ENCODE data around the gene SLC22A23. TPM values are rescaled to one million over a fixed set of nuclear protein-coding genes. Genes with fewer than 3 reads are reported as not detected.
A peak's percentile ranks its signal among the peaks of the same experiment; 100 is the strongest.

The SLC22A23 gene
- polyA plus RNA-seq, 10 donors, result 2.8 to 7.8 (median 3.7) TPM

- DNase-seq, result no peak
Observed at GRCh38 chr6:3288711-3289663, 167.9 kb downstream of the SLC22A23 start.

- no peak for DNase-seq
Observed at GRCh38 chr6:3287976-3288707, 168.7 kb downstream of the SLC22A23 start.

GRCh38 chr6:3287308-3287707 is 169.5 kb downstream of the SLC22A23 start:
- DNase-seq, result no peak

GRCh38 chr6:3286641-3287171 is 170.1 kb downstream of the SLC22A23 start:
- no peak for DNase-seq

GRCh38 chr6:3285732-3286131 is 171.1 kb downstream of the SLC22A23 start:
- no peak for DNase-seq

GRCh38 chr6:3285049-3285639 is 171.7 kb downstream of the SLC22A23 start:
- no peak for DNase-seq

GRCh38 chr6:3284436-3284876 is 172.4 kb downstream of the SLC22A23 start:
- DNase-seq, result peak in 2 of 3 donors; percentile 20 to 50

- no peak for DNase-seq
Observed at GRCh38 chr6:3283641-3284435, 173.0 kb downstream of the SLC22A23 start.

GRCh38 chr6:3283241-3283640 is 173.6 kb downstream of the SLC22A23 start:
- DNase-seq, result no peak

- DNase-seq, result peak in 1 of 3 donors; percentile 63
Observed at GRCh38 chr6:3282476-3283236, 174.2 kb downstream of the SLC22A23 start.

- DNase-seq, result peak; percentile 58 to 80 (median 74)
Observed at GRCh38 chr6:3281631-3282475, 175.0 kb downstream of the SLC22A23 start.

- no peak for DNase-seq
Observed at GRCh38 chr6:3280866-3281465, 175.9 kb downstream of the SLC22A23 start.

GRCh38 chr6:3280091-3280490 is 176.8 kb downstream of the SLC22A23 start:
- DNase-seq, result no peak

- DNase-seq, result no peak
Observed at GRCh38 chr6:3278691-3279090, 178.2 kb downstream of the SLC22A23 start.

GRCh38 chr6:3277851-3278416 is 178.9 kb downstream of the SLC22A23 start:
- no peak for DNase-seq

GRCh38 chr6:3277251-3277650 is 179.6 kb downstream of the SLC22A23 start:
- DNase-seq, result no peak

GRCh38 chr6:3276174-3277167 is 180.4 kb downstream of the SLC22A23 start:
- DNase-seq, result no peak
